ENCODE results near the gene PM20D2.

- TF ChIP-seq, protein P1, sequence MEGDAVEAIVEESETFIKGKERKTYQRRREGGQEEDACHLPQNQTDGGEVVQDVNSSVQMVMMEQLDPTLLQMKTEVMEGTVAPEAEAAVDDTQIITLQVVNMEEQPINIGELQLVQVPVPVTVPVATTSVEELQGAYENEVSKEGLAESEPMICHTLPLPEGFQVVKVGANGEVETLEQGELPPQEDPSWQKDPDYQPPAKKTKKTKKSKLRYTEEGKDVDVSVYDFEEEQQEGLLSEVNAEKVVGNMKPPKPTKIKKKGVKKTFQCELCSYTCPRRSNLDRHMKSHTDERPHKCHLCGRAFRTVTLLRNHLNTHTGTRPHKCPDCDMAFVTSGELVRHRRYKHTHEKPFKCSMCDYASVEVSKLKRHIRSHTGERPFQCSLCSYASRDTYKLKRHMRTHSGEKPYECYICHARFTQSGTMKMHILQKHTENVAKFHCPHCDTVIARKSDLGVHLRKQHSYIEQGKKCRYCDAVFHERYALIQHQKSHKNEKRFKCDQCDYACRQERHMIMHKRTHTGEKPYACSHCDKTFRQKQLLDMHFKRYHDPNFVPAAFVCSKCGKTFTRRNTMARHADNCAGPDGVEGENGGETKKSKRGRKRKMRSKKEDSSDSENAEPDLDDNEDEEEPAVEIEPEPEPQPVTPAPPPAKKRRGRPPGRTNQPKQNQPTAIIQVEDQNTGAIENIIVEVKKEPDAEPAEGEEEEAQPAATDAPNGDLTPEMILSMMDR (IDR thresholded peaks at IDR 0.05), result no peak
- no peak for TF ChIP-seq POLR2A (IDR thresholded peaks at IDR 0.05)
Measured at GRCh38 chr6:89187504-89187903, 41.6 kb downstream of the PM20D2 start.
